Fibroblast of lung (primary cell): ENCODE data around the gene XYLT1. TPM values are rescaled to one million over a fixed set of nuclear protein-coding genes. Genes with fewer than 3 reads are reported as not detected.

Experiments used
- DNase-seq, 2 donors: peaks; one replicate each; pipeline versions ENCODE4 v3.0.0 to v3.0.0-alpha.2; 2010; ENCODE audit warnings: low read depth in 2 of 2
- H2AFZ ChIP-seq: 2 replicates; pipeline ENCODE4 v1.5.1; 2012; ENCODE audit warnings: low read length, control low read depth, inconsistent platforms
- H3K27ac ChIP-seq: 2 replicates; pipeline ENCODE4 v1.5.1; 2011; ENCODE audit warnings: low read length, control low read depth; ENCODE audit not compliant: insufficient read depth
- H3K27me3 ChIP-seq: 2 replicates; pipeline ENCODE4 v1.5.1; 2011; ENCODE audit warnings: mild to moderate bottlenecking, low read length; ENCODE audit not compliant: control insufficient read depth, insufficient read depth
- H3K36me3 ChIP-seq: 2 replicates; pipeline ENCODE4 v1.5.1; 2011; ENCODE audit warnings: low read length; ENCODE audit not compliant: control insufficient read depth, insufficient read depth
- H3K4me1 ChIP-seq: 2 replicates; pipeline ENCODE4 v1.5.1; 2011; ENCODE audit warnings: low read length; ENCODE audit not compliant: control insufficient read depth, insufficient read depth; ENCODE audit errors: extremely low read depth
- H3K4me2 ChIP-seq: 2 replicates; pipeline ENCODE4 v1.5.1; 2011; ENCODE audit warnings: low read length, control low read depth; ENCODE audit not compliant: insufficient read depth; ENCODE audit errors: extremely low read depth
- H3K4me3 ChIP-seq, 4 experiments: fragments of 200-600 bp in 1 of 4; sonication (generic) in 1 of 4; replicated peaks in 1 of 4; 2 replicates each; pipeline ENCODE4 v1.5.1; 2011 to 2016; ENCODE audit warnings: low read length in 4 of 4, low read depth in 3 of 4, mild to moderate bottlenecking in 3 of 4, control low read depth in 2 of 4, inconsistent platforms in 1 of 4, mixed read lengths in 1 of 4; ENCODE audit not compliant: insufficient read depth in 1 of 4; ENCODE audit errors: control extremely low read depth in 1 of 4
- H3K79me2 ChIP-seq: 2 replicates; pipeline ENCODE4 v1.5.1; 2012; ENCODE audit warnings: mild to moderate bottlenecking, low read length, inconsistent platforms; ENCODE audit not compliant: control insufficient read depth, insufficient read depth
- H3K9ac ChIP-seq: 2 replicates; pipeline ENCODE4 v1.5.1; 2011; ENCODE audit warnings: mild to moderate bottlenecking, low read length, control low read depth; ENCODE audit not compliant: insufficient read depth
- H3K9me3 ChIP-seq: 2 replicates; pipeline ENCODE4 v1.5.1; 2012; ENCODE audit warnings: low read depth, low read length; ENCODE audit not compliant: control insufficient read depth, insufficient read depth
- H4K20me1 ChIP-seq: 2 replicates; pipeline ENCODE4 v1.5.1; 2011; ENCODE audit warnings: low read length; ENCODE audit not compliant: control insufficient read depth, insufficient read depth; ENCODE audit errors: extremely low read depth
- CTCF ChIP-seq, 2 donors: IDR thresholded peaks in 1 of 2; conservative IDR thresholded peaks in 1 of 2; 1 replicate in 1 of 2; 2 replicates in 1 of 2; pipeline ENCODE4 v1.5.1; 2011 to 2012; ENCODE audit warnings: low read length in 2 of 2, control low read depth in 1 of 2, inconsistent platforms in 1 of 2, low read depth in 1 of 2, mild to moderate bottlenecking in 1 of 2
- EZH2 ChIP-seq: IDR thresholded peaks from 2 replicates; pipeline ENCODE4 v1.5.1; 2012; ENCODE audit warnings: low read length, control low read depth, mild to moderate bottlenecking; ENCODE audit errors: missing control alignments
- polyA plus RNA-seq, 2 donors: library from polyadenylated mRNA; depleted of rRNA in 1 of 2; stranded (reverse) in 1 of 2; unstranded in 1 of 2; fragments of >200 nt; gene quantifications; 2 replicates each; pipeline ENCODE4 v1.2.1, GENCODE V29; 2011 to 2012; ENCODE audit warnings: missing spikeins in 1 of 2
- total RNA-seq: library from RNA; depleted of rRNA; stranded (reverse); fragments of >200 nt; gene quantifications from 2 replicates; pipeline ENCODE4 v1.2.1, GENCODE V29; 2014

XYLT1 gene
- total and polyA plus RNA-seq, 2 donors (not counting 1 experiment from before 2014, with no cell fraction given): 9.3 to 21.8 TPM

GRCh38 chr16:17131351-17131750, 339.4 kb downstream of the XYLT1 start:
- Histone ChIP-seq H2AFZ (no peak overlapping the region), H3K9ac (no peak overlapping the region), H3K4me3 (no peak overlapping the region), H3K27ac (no peak overlapping the region), H3K4me1 (no peaks in the 10 kb centered on the region), H3K36me3 (peaks cover 2% of the 10 kb centered on the region), H4K20me1 (peaks cover 2% of the 10 kb centered on the region), H3K9me3 (no peaks in the 10 kb centered on the region), H3K4me2 (no peak overlapping the region), H3K27me3 (no peaks in the 10 kb centered on the region), H3K79me2 (no peaks in the 10 kb centered on the region)
- TF ChIP-seq CTCF (conservative IDR thresholded peaks at IDR 0.05 in 1 of 2, IDR thresholded peaks at IDR 0.05 in 1 of 2; ENCODE audit: low read depth in 1 of 2, low read length in 2 of 2) (no peak), EZH2 (no peak)
- DNase-seq: no peak

- TF ChIP-seq CTCF (conservative IDR thresholded peaks at IDR 0.05 in 1 of 2, IDR thresholded peaks at IDR 0.05 in 1 of 2; ENCODE audit: low read depth in 1 of 2, low read length in 2 of 2) (no peak), EZH2 (no peak)
- H3K36me3 ChIP-seq: peaks cover 2% of the 10 kb centered on the region
- no peaks in the 10 kb centered on the region for H3K9me3 ChIP-seq
These were observed 340.0 kb downstream of the XYLT1 start for GRCh38 chr16:17130733-17131132.

GRCh38 chr16:17129971-17130370, 340.8 kb downstream of the XYLT1 start:
- no peak overlapping the region for H2AFZ ChIP-seq
- no peaks in the 10 kb centered on the region for H3K27me3 ChIP-seq
- H3K4me2 ChIP-seq: no peak overlapping the region
- no peak for DNase-seq
- H3K27ac ChIP-seq: no peak overlapping the region
- no peaks in the 10 kb centered on the region for H3K9me3 ChIP-seq
- peaks cover 2% of the 10 kb centered on the region for H4K20me1 ChIP-seq
- no peaks in the 10 kb centered on the region for H3K4me1 ChIP-seq
- H3K79me2 ChIP-seq: no peaks in the 10 kb centered on the region
- no peak for TF ChIP-seq EZH2
- no peak for TF ChIP-seq CTCF (conservative IDR thresholded peaks at IDR 0.05 in 1 of 2, IDR thresholded peaks at IDR 0.05 in 1 of 2; ENCODE audit: low read depth in 1 of 2, low read length in 2 of 2)
- no peak overlapping the region for H3K9ac ChIP-seq
- H3K36me3 ChIP-seq: peaks cover 2% of the 10 kb centered on the region
- no peak overlapping the region for H3K4me3 ChIP-seq

More at GRCh38 chr16:17130733-17131132, 340.0 kb downstream of the XYLT1 start:
- no peak overlapping the region for H3K27ac ChIP-seq
- H3K4me2 ChIP-seq: no peak overlapping the region
- no peak for DNase-seq
- H3K9ac ChIP-seq: no peak overlapping the region
- no peak overlapping the region for H2AFZ ChIP-seq
- H3K79me2 ChIP-seq: no peaks in the 10 kb centered on the region
- H3K27me3 ChIP-seq: no peaks in the 10 kb centered on the region
- no peaks in the 10 kb centered on the region for H3K4me1 ChIP-seq
- peaks cover 2% of the 10 kb centered on the region for H4K20me1 ChIP-seq
- no peak overlapping the region for H3K4me3 ChIP-seq
